GM12864 (cell line): ENCODE measurements around the gene CPNE9.

Experiments
- DNase-seq: peaks from one replicate; pipeline ENCODE4 v3.0.0-alpha.2; 2011; ENCODE audit warnings: low read depth
- H3K4me3 ChIP-seq: 2 replicates; pipeline ENCODE4 v1.5.1; 2011; ENCODE audit warnings: mild to moderate bottlenecking, low read depth, low read length, control low read depth
- TF ChIP-seq, protein P1 (sequence below): IDR thresholded peaks from 2 replicates; pipeline ENCODE4 v1.5.1; 2011; ENCODE audit warnings: low read depth, mild to moderate bottlenecking, moderate library complexity, low read length, control low read depth, inconsistent platforms; ENCODE audit errors: missing control alignments

CPNE9 gene

DNA sequence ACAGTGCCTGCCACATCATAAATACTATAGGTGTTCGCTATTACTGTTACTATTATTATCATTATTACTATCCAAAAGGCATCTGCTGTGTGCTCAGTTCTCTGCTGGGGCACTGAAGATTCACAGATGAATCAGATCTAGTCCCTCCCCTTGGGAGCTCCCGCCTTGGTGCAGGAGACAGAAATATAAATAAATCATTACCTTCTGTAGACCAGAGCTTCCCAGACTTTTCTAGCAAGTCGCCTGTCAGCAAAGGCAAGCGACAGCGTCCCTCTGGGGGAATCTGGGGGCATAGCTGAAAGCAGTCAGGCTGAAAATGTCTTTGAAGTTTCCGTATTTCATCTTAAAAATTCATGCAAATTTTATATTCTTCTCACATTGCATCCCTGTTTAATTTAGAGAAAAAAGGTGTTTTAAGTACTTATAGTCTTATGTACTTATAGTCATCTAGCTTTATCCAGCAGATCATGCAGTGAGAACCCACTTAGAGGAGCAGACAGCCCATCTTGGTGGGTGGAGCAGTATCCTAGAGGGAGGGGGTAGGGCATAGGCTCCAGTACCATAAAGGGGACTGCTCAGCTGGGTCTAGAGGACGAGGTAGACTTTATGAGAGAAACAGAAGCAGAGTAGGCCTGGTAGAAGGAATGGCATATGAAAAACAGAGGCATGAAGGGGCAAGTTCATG lies 17.5 kb downstream of the CPNE9 start:
- DNase-seq, result no peak
- TF ChIP-seq, protein P1, sequence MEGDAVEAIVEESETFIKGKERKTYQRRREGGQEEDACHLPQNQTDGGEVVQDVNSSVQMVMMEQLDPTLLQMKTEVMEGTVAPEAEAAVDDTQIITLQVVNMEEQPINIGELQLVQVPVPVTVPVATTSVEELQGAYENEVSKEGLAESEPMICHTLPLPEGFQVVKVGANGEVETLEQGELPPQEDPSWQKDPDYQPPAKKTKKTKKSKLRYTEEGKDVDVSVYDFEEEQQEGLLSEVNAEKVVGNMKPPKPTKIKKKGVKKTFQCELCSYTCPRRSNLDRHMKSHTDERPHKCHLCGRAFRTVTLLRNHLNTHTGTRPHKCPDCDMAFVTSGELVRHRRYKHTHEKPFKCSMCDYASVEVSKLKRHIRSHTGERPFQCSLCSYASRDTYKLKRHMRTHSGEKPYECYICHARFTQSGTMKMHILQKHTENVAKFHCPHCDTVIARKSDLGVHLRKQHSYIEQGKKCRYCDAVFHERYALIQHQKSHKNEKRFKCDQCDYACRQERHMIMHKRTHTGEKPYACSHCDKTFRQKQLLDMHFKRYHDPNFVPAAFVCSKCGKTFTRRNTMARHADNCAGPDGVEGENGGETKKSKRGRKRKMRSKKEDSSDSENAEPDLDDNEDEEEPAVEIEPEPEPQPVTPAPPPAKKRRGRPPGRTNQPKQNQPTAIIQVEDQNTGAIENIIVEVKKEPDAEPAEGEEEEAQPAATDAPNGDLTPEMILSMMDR, result no peak
- H3K4me3 ChIP-seq, result no peak overlapping the region

DNA sequence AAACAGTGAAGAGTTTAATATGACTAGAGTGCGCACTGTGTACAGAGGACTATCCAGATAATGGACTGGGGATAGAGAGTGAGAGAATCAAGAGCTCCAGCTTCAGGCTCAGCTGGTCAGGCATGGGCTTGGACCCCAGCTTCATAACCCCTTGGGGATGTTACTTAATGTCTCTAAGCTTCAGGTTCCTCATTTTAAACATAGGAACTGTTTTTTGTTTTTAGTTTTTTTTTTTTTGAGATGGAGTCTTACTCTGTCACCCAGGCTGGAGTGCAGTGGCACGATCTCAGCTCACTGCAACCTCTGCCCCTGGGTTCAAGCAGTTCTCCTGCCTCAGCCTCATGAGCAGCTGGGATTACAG lies 18.0 kb downstream of the CPNE9 start:
- DNase-seq, result no peak
- no peak overlapping the region for H3K4me3 ChIP-seq
- TF ChIP-seq, protein P1, result no peak

DNA sequence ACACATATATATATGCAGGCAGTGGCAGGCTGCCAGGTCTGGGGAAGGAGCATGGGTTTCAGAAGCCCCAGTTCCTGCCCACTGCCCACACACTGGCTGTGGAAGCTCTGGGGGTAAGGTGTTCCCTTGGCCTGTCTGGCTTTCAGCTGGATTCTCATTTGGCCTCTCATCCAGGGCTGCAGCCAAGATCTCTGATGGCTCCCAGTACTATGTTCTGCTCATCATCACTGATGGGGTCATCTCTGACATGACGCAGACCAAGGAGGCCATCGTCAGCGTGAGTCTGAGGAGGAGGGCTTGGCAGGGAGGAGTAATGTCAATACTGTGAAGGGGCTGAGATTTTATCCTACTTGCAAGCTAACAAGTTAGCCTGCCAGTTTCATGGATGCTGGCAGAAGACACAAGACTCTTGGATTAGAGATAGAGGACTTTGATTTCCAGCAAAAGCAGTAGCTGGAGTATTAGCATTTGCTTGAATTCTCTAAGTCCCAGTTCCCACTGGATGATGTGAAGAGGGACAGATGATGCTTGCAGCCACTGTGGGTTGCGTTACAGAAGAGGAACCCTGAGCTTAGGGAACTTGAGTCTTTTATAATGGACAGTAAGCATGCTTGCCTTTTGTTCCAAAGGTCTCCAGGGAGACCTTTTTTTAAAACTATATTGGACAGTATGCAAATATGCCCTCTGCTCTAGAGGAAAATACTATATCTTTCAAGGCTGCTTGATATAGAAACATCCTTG lies 22.3 kb downstream of the CPNE9 start:
- H3K4me3 ChIP-seq, result no peak overlapping the region
- TF ChIP-seq, protein P1, result no peak
- no peak for DNase-seq

DNA sequence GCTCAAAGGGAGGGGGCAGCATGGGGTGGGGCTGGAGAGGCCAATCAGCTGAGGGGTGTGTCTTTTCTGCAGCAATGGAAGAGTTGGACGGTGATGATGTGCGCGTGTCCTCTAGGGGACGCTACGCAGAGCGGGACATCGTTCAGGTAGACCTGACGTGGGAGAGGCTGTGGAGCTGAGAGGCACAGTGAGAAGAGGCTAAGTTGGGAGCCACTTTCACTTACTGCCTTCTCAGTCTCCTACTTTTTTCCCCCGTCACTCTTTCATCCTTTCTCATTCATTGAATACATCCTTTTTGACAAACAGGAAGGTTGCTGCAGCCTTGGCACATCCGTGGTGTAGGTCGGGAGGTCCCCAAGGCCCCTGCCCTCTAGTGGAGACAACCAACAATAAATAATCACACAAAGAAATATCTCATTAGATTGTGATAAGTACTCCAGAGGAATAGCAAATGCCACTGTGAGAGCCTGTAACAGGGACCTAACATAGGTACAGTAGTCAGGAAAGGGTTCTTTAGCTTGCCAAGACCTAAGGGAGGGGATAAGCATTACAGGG lies 23.5 kb downstream of the CPNE9 start:
- TF ChIP-seq, protein P1, result peak; percentile 82
- DNase-seq, result no peak
- H3K4me3 ChIP-seq, result no peak overlapping the region; the same call in 1 of the 2 replicates

DNA sequence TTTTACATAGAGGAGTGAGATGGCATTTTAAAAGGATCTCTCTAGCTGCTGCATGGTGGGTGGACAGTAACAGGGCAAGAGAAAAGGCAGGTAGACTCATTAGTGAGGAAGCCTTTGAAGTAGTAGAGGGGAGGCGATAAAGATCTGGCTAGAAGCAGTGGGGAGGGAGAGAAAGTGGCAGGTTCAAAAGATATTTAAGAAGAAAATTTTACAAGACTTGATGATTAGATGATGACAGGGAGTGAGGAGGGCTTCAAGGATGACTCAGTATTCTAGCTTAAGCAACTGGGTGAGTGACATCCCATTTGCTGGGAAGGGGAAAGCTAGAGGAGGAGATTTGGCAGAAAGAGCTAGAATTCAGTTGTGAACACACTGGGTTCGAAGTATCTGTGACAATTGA lies 24.1 kb downstream of the CPNE9 start:
- no peak overlapping the region for H3K4me3 ChIP-seq
- TF ChIP-seq, protein P1, result no peak
- DNase-seq, result no peak

DNA sequence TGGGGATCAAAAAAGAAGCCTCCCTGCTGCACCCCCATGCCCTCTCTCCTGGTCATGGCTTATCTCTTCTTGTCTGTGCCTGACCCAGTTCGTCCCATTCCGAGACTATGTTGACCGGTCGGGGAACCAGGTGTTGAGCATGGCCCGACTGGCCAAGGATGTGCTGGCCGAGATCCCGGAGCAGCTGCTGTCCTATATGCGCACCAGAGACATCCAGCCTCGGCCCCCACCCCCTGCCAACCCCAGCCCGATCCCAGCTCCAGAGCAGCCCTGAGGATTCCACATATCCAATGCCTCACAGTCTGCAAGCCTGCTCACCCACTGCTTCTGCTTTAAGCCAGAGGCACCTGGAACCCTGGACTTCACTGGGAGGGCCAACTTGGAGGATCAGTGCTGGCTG lies 25.8 kb downstream of the CPNE9 start:
- no peak for DNase-seq
- no peak overlapping the region for H3K4me3 ChIP-seq
- TF ChIP-seq, protein P1, result no peak

DNA sequence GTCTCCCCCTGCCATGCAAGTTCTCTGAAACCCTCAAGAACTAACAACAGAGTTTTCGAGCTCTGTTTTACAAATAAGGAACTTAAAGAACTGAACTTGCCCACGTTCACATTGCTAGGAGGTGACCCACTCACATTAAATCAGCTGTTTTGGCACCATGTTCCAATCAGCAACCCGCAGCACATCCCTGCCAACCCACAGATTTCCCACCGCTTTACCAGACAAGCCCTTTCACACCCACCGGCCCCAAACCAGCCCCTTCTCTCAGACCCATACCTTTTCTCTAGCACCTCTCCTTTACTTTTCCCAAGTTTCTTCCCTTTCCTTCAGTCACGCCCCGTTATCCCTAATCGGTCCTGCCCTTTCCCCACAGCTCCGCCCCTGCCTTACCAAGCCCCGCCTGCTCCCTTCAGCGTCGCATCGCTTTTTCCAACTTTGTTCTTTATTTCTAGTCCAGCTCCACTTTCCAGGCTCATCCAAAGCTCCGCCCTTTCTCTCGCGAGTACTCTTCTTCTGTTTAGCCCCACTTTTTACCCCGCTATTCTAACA lies 27.1 kb downstream of the CPNE9 start:
- peak overlapping the region; percentile 60 for H3K4me3 ChIP-seq
- TF ChIP-seq, protein P1, result no peak
- no peak for DNase-seq
